SU-DHL-6 (cell line): ENCODE measurements around the gene NOP53.

Source experiments
- H2AFZ ChIP-seq: fragments of 200-600 bp; sonication (generic); 2 replicates; pipeline ENCODE4 v1.6.1; 2014; ENCODE audit warnings: low read depth, mild to moderate bottlenecking, moderate library complexity, mixed read lengths, antibody characterized with exemption, low read length; ENCODE audit not compliant: severe bottlenecking
- H3F3A ChIP-seq: fragments of 200-600 bp; shearing (Covaris generic); 2 replicates; pipeline ENCODE4 v1.6.0; 2016; ENCODE audit warnings: antibody characterized with exemption, mild to moderate bottlenecking; ENCODE audit not compliant: insufficient read depth
- H3K27ac ChIP-seq: fragments of 200-600 bp; sonication (generic); 2 replicates; pipeline ENCODE4 v1.5.1; 2016; ENCODE audit warnings: low read depth, mild to moderate bottlenecking, low read length, moderate library complexity, mixed read lengths
- H3K27me3 ChIP-seq: fragments of 200-600 bp; sonication (generic), shearing (Covaris generic); 2 replicates; pipeline ENCODE4 v1.6.0; 2014; ENCODE audit warnings: mild to moderate bottlenecking, low read length
- H3K36me3 ChIP-seq: fragments of 200-600 bp; sonication (generic); 2 replicates; pipeline ENCODE4 v1.6.1; 2014; ENCODE audit warnings: mild to moderate bottlenecking, low read length, mixed read lengths
- H3K4me2 ChIP-seq: fragments of 300-600, 200-600 bp; shearing (Covaris generic), sonication (generic); 2 replicates; pipeline ENCODE4 v1.6.0; 2014; ENCODE audit warnings: low read length, low read depth, mild to moderate bottlenecking; ENCODE audit not compliant: poor library complexity, severe bottlenecking
- H3K4me3 ChIP-seq: fragments of 200-600 bp; sonication (generic); 2 replicates; pipeline ENCODE4 v1.5.1; 2014; ENCODE audit warnings: antibody characterized with exemption, low read length, mild to moderate bottlenecking, mixed read lengths; ENCODE audit not compliant: insufficient read depth, poor library complexity, severe bottlenecking
- H3K79me2 ChIP-seq: fragments of 200-600 bp; sonication (generic); 2 replicates; pipeline ENCODE4 v1.6.1; 2014; ENCODE audit warnings: mild to moderate bottlenecking, low read length, moderate library complexity; ENCODE audit not compliant: insufficient read depth
- H3K9ac ChIP-seq: fragments of 200-600 bp; sonication (generic); 2 replicates; pipeline ENCODE4 v1.7.0; 2014; ENCODE audit warnings: mild to moderate bottlenecking, low read length
- H3K9me2 ChIP-seq: fragments of 200-600 bp; sonication (generic); replicated peaks from 2 replicates; pipeline ENCODE4 v1.6.1; 2014; ENCODE audit warnings: low read length; ENCODE audit not compliant: insufficient read depth
- H3K9me3 ChIP-seq: fragments of 200-600 bp; sonication (generic); 2 replicates; pipeline ENCODE4 v1.6.1; 2014; ENCODE audit warnings: low read length, mixed read lengths; ENCODE audit not compliant: insufficient read depth
- H4K20me1 ChIP-seq: fragments of 200-600 bp; sonication (generic); 2 replicates; pipeline ENCODE4 v1.6.1; 2014; ENCODE audit warnings: low read depth, mild to moderate bottlenecking, antibody characterized with exemption, low read length, moderate library complexity, mixed read lengths
- CTCF ChIP-seq: fragments of 200-600 bp; sonication (generic); IDR thresholded peaks from one replicate; pipeline ENCODE4 v1.5.1; 2017; ENCODE audit warnings: antibody characterized with exemption, mild to moderate bottlenecking, low read length, moderate library complexity; ENCODE audit not compliant: insufficient read depth, poor library complexity, severe bottlenecking
- EZH2phosphoT487 ChIP-seq: fragments of 200-600 bp; sonication (generic), shearing (Covaris generic); conservative IDR thresholded peaks from 2 replicates; pipeline ENCODE4 v1.6.1; 2018; ENCODE audit warnings: mild to moderate bottlenecking, antibody characterized with exemption, low read length, moderate library complexity, mixed read lengths

Gene NOP53

DNA sequence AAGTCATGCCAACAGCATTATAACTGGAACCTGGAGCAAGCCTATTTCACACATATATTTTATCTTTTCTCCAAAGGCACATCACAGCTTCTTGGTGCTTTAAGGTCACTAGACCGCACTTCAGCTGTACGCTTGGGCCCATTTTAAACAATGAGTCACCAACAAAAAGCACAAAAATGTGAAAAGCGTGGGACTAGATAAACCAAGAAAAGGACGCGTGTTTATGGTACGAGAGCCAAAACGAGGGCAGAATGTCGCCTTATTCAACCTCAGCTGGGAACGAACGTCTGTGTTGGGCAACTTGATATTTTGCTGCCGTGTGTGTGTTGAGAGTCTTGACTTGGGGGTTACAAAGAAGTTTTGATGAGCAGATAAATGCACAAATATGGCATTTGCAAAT is 41.3 kb upstream of the NOP53 start:
- TF ChIP-seq EZH2phosphoT487 (no peak), CTCF (no peak)
- H3F3A ChIP-seq, result no peaks in the 10 kb centered on the region

DNA sequence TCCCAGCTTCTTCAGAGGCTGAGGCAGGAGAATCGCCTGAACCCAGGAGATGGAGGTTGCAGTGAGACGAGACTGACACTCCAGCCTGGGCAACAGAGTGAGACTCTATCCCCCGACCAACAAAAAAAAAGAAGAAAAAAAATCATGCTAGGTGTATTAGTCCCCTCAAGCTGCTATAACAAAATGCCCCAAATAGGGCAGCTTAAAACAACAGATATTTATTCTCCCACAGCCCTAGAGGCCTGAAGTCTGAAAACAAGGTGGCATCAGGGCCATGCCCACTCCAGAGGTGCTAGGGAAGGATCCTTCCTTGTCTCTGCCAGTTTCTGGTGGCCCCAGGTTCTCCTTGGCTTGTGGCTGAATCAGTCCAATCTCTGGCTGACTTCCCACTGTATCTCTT is 40.7 kb upstream of the NOP53 start:
- Histone ChIP-seq H3K9me3 (no peaks in the 10 kb centered on the region), H3K79me2 (no peaks in the 10 kb centered on the region), H3K36me3 (no peaks in the 10 kb centered on the region), H2AFZ (no peak overlapping the region), H3K4me2 (no peak overlapping the region), H3K27me3 (no peaks in the 10 kb centered on the region), H3K9me2 (no peaks in the 10 kb centered on the region), H3K27ac (no peak overlapping the region), H3F3A (no peaks in the 10 kb centered on the region), H3K4me3 (no peak overlapping the region), H3K9ac (no peak overlapping the region), H4K20me1 (no peaks in the 10 kb centered on the region)
- TF ChIP-seq EZH2phosphoT487 (no peak), CTCF (no peak)

More for the DNA sequence above, 41.3 kb upstream of the NOP53 start:
- Histone ChIP-seq H3K4me3 (no peak overlapping the region), H3K9me2 (no peaks in the 10 kb centered on the region), H3K79me2 (no peaks in the 10 kb centered on the region), H2AFZ (no peak overlapping the region), H3K4me2 (no peak overlapping the region), H3K36me3 (no peaks in the 10 kb centered on the region), H3K9ac (no peak overlapping the region), H3K27ac (no peak overlapping the region), H4K20me1 (no peaks in the 10 kb centered on the region), H3K9me3 (no peaks in the 10 kb centered on the region), H3K27me3 (no peaks in the 10 kb centered on the region)

DNA sequence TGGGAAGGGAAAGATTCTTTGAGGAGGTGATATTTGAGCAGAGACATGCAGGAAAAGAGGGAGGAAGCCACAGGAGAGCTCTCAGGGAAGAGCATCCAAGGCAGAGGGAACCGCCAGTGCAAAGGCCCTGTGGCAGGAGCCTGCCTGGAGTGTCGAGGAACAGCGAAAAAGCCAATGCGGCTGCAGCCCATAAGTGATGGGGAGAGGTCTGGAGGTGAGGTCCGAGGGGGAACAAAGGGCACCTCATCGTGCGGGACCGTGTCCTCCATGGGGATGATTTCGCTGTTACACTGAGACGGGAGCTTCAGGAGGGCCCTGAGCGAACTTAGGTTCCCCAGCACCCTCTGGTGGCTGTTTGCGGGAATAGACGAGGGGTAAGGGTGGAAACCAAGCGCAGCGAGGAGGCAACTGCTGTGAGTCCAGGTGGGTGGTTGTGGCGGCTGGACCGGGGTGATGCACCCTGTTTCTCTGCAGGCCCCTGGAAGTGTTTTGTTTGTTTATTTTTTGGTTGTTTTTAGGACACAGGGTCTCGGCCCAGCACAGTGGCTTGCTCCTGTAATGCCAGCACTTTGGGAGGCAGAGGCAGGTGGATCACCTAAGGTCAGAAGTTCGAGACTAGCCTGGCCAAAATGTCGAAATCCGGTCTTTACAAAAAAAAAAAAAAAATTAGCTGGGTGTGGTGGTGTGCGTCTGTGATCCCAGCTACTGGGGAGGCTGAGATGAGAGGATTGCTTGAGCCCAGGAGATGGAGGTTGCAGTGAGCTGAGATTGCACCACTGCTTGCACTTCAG is 38.0 kb upstream of the NOP53 start:
- H3K27ac ChIP-seq, result no peak overlapping the region
- no peak overlapping the region for H3K9ac ChIP-seq
- no peaks in the 10 kb centered on the region for H3K9me2 ChIP-seq
- H3K36me3 ChIP-seq, result no peaks in the 10 kb centered on the region
- H3K4me2 ChIP-seq, result no peak overlapping the region
- H3K4me3 ChIP-seq, result no peak overlapping the region
- no peaks in the 10 kb centered on the region for H3K79me2 ChIP-seq
- H3K27me3 ChIP-seq, result no peaks in the 10 kb centered on the region
- H2AFZ ChIP-seq, result no peak overlapping the region
- H3K9me3 ChIP-seq, result no peaks in the 10 kb centered on the region
- no peaks in the 10 kb centered on the region for H3F3A ChIP-seq
- TF ChIP-seq EZH2phosphoT487, result no peak
- peak; percentile 70 for TF ChIP-seq CTCF
- no peaks in the 10 kb centered on the region for H4K20me1 ChIP-seq
